Measurements from ENCODE around the gene TENT4B.

Gene TENT4B

GRCh38 chr16:50133214-50133613 is 19.9 kb upstream of the TENT4B start:
- Histone ChIP-seq H3K36me3 (ENCODE audit: control insufficient read depth in 2 of 2, insufficient read depth in 2 of 2, low read length in 2 of 2) (no peaks in the 10 kb centered on the region), H3K9me3 (ENCODE audit: control insufficient read depth in 2 of 2, low read length in 2 of 2) (no peaks in the 10 kb centered on the region), H3K4me1 (ENCODE audit: control insufficient read depth, insufficient read depth, low read length) (no peaks in the 10 kb centered on the region), H3K9ac (ENCODE audit: low read length in 2 of 2) (no peak overlapping the region), H3K4me3 (ENCODE audit: low read length in 2 of 2) (no peak overlapping the region), H3K27ac (ENCODE audit: low read length) (no peak overlapping the region), H3K27me3 (ENCODE audit: control insufficient read depth in 1 of 2, insufficient read depth in 2 of 2, low read length in 2 of 2) (peaks cover 0 to 3% of the 10 kb centered on the region in 2 donors)

- Histone ChIP-seq H3K4me1 (ENCODE audit: control insufficient read depth, insufficient read depth, low read length) (no peaks in the 10 kb centered on the region), H3K27ac (ENCODE audit: low read length) (no peak overlapping the region), H3K9me3 (ENCODE audit: control insufficient read depth in 2 of 2, low read length in 2 of 2) (peaks cover 0 to 2% of the 10 kb centered on the region in 2 donors), H3K4me3 (ENCODE audit: low read length in 2 of 2) (no peak overlapping the region), H3K36me3 (ENCODE audit: control insufficient read depth in 2 of 2, insufficient read depth in 2 of 2, low read length in 2 of 2) (no peaks in the 10 kb centered on the region), H3K27me3 (ENCODE audit: control insufficient read depth in 1 of 2, insufficient read depth in 2 of 2, low read length in 2 of 2) (peaks cover 0 to 3% of the 10 kb centered on the region in 2 donors), H3K9ac (ENCODE audit: low read length in 2 of 2) (no peak overlapping the region)
These were observed 16.7 kb upstream of the TENT4B start for GRCh38 chr16:50136399-50136798.

GRCh38 chr16:50137268-50137667 is 15.8 kb upstream of the TENT4B start:
- no peak overlapping the region for H3K27ac ChIP-seq (ENCODE audit: low read length)
- no peak overlapping the region for H3K9ac ChIP-seq (ENCODE audit: low read length in 2 of 2)
- H3K4me3 ChIP-seq (ENCODE audit: low read length in 2 of 2): no peak overlapping the region

GRCh38 chr16:50139580-50139979 is 13.5 kb upstream of the TENT4B start:
- peaks cover 0 to 2% of the 10 kb centered on the region in 2 donors for H3K9me3 ChIP-seq (ENCODE audit: control insufficient read depth in 2 of 2, low read length in 2 of 2)
- H3K9ac ChIP-seq (ENCODE audit: low read length in 2 of 2): no peak overlapping the region
- H3K4me1 ChIP-seq (ENCODE audit: control insufficient read depth, insufficient read depth, low read length): no peaks in the 10 kb centered on the region
- no peak overlapping the region for H3K27ac ChIP-seq (ENCODE audit: low read length)
- H3K27me3 ChIP-seq (ENCODE audit: control insufficient read depth in 1 of 2, insufficient read depth in 2 of 2, low read length in 2 of 2): peaks cover 0 to 3% of the 10 kb centered on the region in 2 donors
- H3K4me3 ChIP-seq (ENCODE audit: low read length in 2 of 2): no peak overlapping the region
- no peaks in the 10 kb centered on the region for H3K36me3 ChIP-seq (ENCODE audit: control insufficient read depth in 2 of 2, insufficient read depth in 2 of 2, low read length in 2 of 2)

More at GRCh38 chr16:50137268-50137667, 15.8 kb upstream of the TENT4B start:
- Histone ChIP-seq H3K9me3 (ENCODE audit: control insufficient read depth in 2 of 2, low read length in 2 of 2) (peaks cover 0 to 2% of the 10 kb centered on the region in 2 donors), H3K36me3 (ENCODE audit: control insufficient read depth in 2 of 2, insufficient read depth in 2 of 2, low read length in 2 of 2) (no peaks in the 10 kb centered on the region), H3K4me1 (ENCODE audit: control insufficient read depth, insufficient read depth, low read length) (no peaks in the 10 kb centered on the region), H3K27me3 (ENCODE audit: control insufficient read depth in 1 of 2, insufficient read depth in 2 of 2, low read length in 2 of 2) (peaks cover 0 to 3% of the 10 kb centered on the region in 2 donors)

GRCh38 chr16:50144211-50144610 is 8.9 kb upstream of the TENT4B start:
- Histone ChIP-seq H3K4me1 (ENCODE audit: control insufficient read depth, insufficient read depth, low read length) (no peaks in the 10 kb centered on the region), H3K4me3 (ENCODE audit: low read length in 2 of 2) (no peak overlapping the region), H3K27me3 (ENCODE audit: control insufficient read depth in 1 of 2, insufficient read depth in 2 of 2, low read length in 2 of 2) (no peaks in the 10 kb centered on the region), H3K9me3 (ENCODE audit: control insufficient read depth in 2 of 2, low read length in 2 of 2) (peaks cover 0 to 2% of the 10 kb centered on the region in 2 donors), H3K27ac (ENCODE audit: low read length) (no peak overlapping the region), H3K36me3 (ENCODE audit: control insufficient read depth in 2 of 2, insufficient read depth in 2 of 2, low read length in 2 of 2) (no peaks in the 10 kb centered on the region), H3K9ac (ENCODE audit: low read length in 2 of 2) (no peak overlapping the region)

GRCh38 chr16:50146479-50147435 is 6.3 kb upstream of the TENT4B start:
- Histone ChIP-seq H3K9me3 (ENCODE audit: control insufficient read depth in 2 of 2, low read length in 2 of 2) (no peaks in the 10 kb centered on the region), H3K9ac (ENCODE audit: low read length in 2 of 2) (no peak overlapping the region), H3K4me3 (ENCODE audit: low read length in 2 of 2) (no peak overlapping the region), H3K27ac (ENCODE audit: low read length) (no peak overlapping the region), H3K4me1 (ENCODE audit: control insufficient read depth, insufficient read depth, low read length) (peaks cover under 1% of the 10 kb centered on the region), H3K36me3 (ENCODE audit: control insufficient read depth in 2 of 2, insufficient read depth in 2 of 2, low read length in 2 of 2) (no peaks in the 10 kb centered on the region), H3K27me3 (ENCODE audit: control insufficient read depth in 1 of 2, insufficient read depth in 2 of 2, low read length in 2 of 2) (no peaks in the 10 kb centered on the region)

- Histone ChIP-seq H3K27ac (ENCODE audit: low read length) (no peak overlapping the region), H3K36me3 (ENCODE audit: control insufficient read depth in 2 of 2, insufficient read depth in 2 of 2, low read length in 2 of 2) (no peaks in the 10 kb centered on the region), H3K9me3 (ENCODE audit: control insufficient read depth in 2 of 2, low read length in 2 of 2) (no peaks in the 10 kb centered on the region), H3K4me1 (ENCODE audit: control insufficient read depth, insufficient read depth, low read length) (peaks cover 15% of the 10 kb centered on the region), H3K9ac (ENCODE audit: low read length in 2 of 2) (no peak overlapping the region), H3K27me3 (ENCODE audit: control insufficient read depth in 1 of 2, insufficient read depth in 2 of 2, low read length in 2 of 2) (no peaks in the 10 kb centered on the region), H3K4me3 (ENCODE audit: low read length in 2 of 2) (no peak overlapping the region)
These were observed 1.8 kb upstream of the TENT4B start for GRCh38 chr16:50151322-50151721.

GRCh38 chr16:50151756-50152155 is 1.4 kb upstream of the TENT4B start:
- Histone ChIP-seq H3K9ac (ENCODE audit: low read length in 2 of 2) (peak overlapping the region in 1 of 2 donors; percentile 80), H3K4me3 (ENCODE audit: low read length in 2 of 2) (peak overlapping the region; percentile 81 to 84), H3K4me1 (ENCODE audit: control insufficient read depth, insufficient read depth, low read length) (peaks cover 19% of the 10 kb centered on the region), H3K27me3 (ENCODE audit: control insufficient read depth in 1 of 2, insufficient read depth in 2 of 2, low read length in 2 of 2) (no peaks in the 10 kb centered on the region), H3K36me3 (ENCODE audit: control insufficient read depth in 2 of 2, insufficient read depth in 2 of 2, low read length in 2 of 2) (no peaks in the 10 kb centered on the region), H3K9me3 (ENCODE audit: control insufficient read depth in 2 of 2, low read length in 2 of 2) (no peaks in the 10 kb centered on the region), H3K27ac (ENCODE audit: low read length) (peak overlapping the region; percentile 85)

- Histone ChIP-seq H3K9me3 (ENCODE audit: control insufficient read depth in 2 of 2, low read length in 2 of 2) (no peaks in the 10 kb centered on the region), H3K4me3 (ENCODE audit: low read length in 2 of 2) (peak overlapping the region; percentile 81 to 84), H3K36me3 (ENCODE audit: control insufficient read depth in 2 of 2, insufficient read depth in 2 of 2, low read length in 2 of 2) (no peaks in the 10 kb centered on the region), H3K27me3 (ENCODE audit: control insufficient read depth in 1 of 2, insufficient read depth in 2 of 2, low read length in 2 of 2) (no peaks in the 10 kb centered on the region), H3K9ac (ENCODE audit: low read length in 2 of 2) (peak overlapping the region; percentile 80 to 87), H3K4me1 (ENCODE audit: control insufficient read depth, insufficient read depth, low read length) (peaks cover 19% of the 10 kb centered on the region), H3K27ac (ENCODE audit: low read length) (peak overlapping the region; percentile 85)
These were observed 727 bp upstream of the TENT4B start for GRCh38 chr16:50152351-50152806.

GRCh38 chr16:50153596-50154419 is 702 bp downstream of the TENT4B start:
- peaks cover 26% of the 10 kb centered on the region for H3K4me1 ChIP-seq (ENCODE audit: control insufficient read depth, insufficient read depth, low read length)

More at GRCh38 chr16:50153596-50154419, 702 bp downstream of the TENT4B start:
- peak overlapping the region; percentile 90 to 93 for H3K4me3 ChIP-seq (ENCODE audit: low read length in 2 of 2)
- peak overlapping the region; percentile 71 to 79 for H3K9ac ChIP-seq (ENCODE audit: low read length in 2 of 2)
- H3K9me3 ChIP-seq (ENCODE audit: control insufficient read depth in 2 of 2, low read length in 2 of 2): no peaks in the 10 kb centered on the region
- H3K36me3 ChIP-seq (ENCODE audit: control insufficient read depth in 2 of 2, insufficient read depth in 2 of 2, low read length in 2 of 2): no peaks in the 10 kb centered on the region
- H3K27ac ChIP-seq (ENCODE audit: low read length): peak overlapping the region; percentile 62
- H3K27me3 ChIP-seq (ENCODE audit: control insufficient read depth in 1 of 2, insufficient read depth in 2 of 2, low read length in 2 of 2): no peaks in the 10 kb centered on the region

All from stomach smooth muscle (tissue), 2 donors.